ENCODE results near the gene SQOR.

Gene SQOR

GRCh38 chr15:45710657-45711056 lies 75.8 kb downstream of the SQOR start:
- TF ChIP-seq CTCF (conservative IDR thresholded peaks at IDR 0.05; ENCODE audit: low read length): no peak
- no peak for DNase-seq (ENCODE audit: low read depth)
- no peak overlapping the region for H3K4me3 ChIP-seq (ENCODE audit: low read length)

GRCh38 chr15:45714590-45715488 lies 80.0 kb downstream of the SQOR start:
- DNase-seq (ENCODE audit: low read depth): peak; percentile 54
- H3K4me3 ChIP-seq (ENCODE audit: low read length): no peak overlapping the region
- TF ChIP-seq CTCF (conservative IDR thresholded peaks at IDR 0.05; ENCODE audit: low read length): peak; percentile 81

GRCh38 chr15:45715528-45715927 lies 80.7 kb downstream of the SQOR start:
- H3K4me3 ChIP-seq (ENCODE audit: low read length): no peak overlapping the region
- peak; percentile 52 for TF ChIP-seq CTCF (conservative IDR thresholded peaks at IDR 0.05; ENCODE audit: low read length)
- DNase-seq (ENCODE audit: low read depth): no peak

- H3K4me3 ChIP-seq (ENCODE audit: low read length): no peak overlapping the region
- DNase-seq (ENCODE audit: low read depth): no peak
- TF ChIP-seq CTCF (conservative IDR thresholded peaks at IDR 0.05; ENCODE audit: low read length): no peak
Measured at GRCh38 chr15:45719490-45719889, 84.7 kb downstream of the SQOR start.

GRCh38 chr15:45720183-45720582 lies 85.4 kb downstream of the SQOR start:
- no peak for DNase-seq (ENCODE audit: low read depth)
- H3K4me3 ChIP-seq (ENCODE audit: low read length): no peak overlapping the region
- TF ChIP-seq CTCF (conservative IDR thresholded peaks at IDR 0.05; ENCODE audit: low read length): no peak

GRCh38 chr15:45728641-45729040 lies 93.8 kb downstream of the SQOR start:
- no peak for TF ChIP-seq CTCF (conservative IDR thresholded peaks at IDR 0.05; ENCODE audit: low read length)
- no peak overlapping the region for H3K4me3 ChIP-seq (ENCODE audit: low read length)
- DNase-seq (ENCODE audit: low read depth): no peak

- DNase-seq (ENCODE audit: low read depth): no peak
- no peak for TF ChIP-seq CTCF (conservative IDR thresholded peaks at IDR 0.05; ENCODE audit: low read length)
- H3K4me3 ChIP-seq (ENCODE audit: low read length): no peak overlapping the region
Measured at GRCh38 chr15:45729141-45729540, 94.3 kb downstream of the SQOR start.

Measured in AG10803 (cell line).